Measurements from ENCODE around the gene GNB5.

GNB5 gene

GRCh38 chr15:52213206-52213605 is 22.0 kb upstream of the GNB5 start:
- Histone ChIP-seq H3K27ac (no peak overlapping the region), H3K4me3 (no peak overlapping the region)

- Histone ChIP-seq H3K27ac (no peak overlapping the region), H3K4me3 (no peak overlapping the region)
Measured at GRCh38 chr15:52208306-52208946, 17.2 kb upstream of the GNB5 start.

GRCh38 chr15:52207191-52207590 is 16.0 kb upstream of the GNB5 start:
- H3K4me3 ChIP-seq = no peak overlapping the region
- no peak overlapping the region for H3K27ac ChIP-seq

GRCh38 chr15:52206446-52206845 is 15.3 kb upstream of the GNB5 start:
- Histone ChIP-seq H3K4me3 (no peak overlapping the region), H3K27ac (no peak overlapping the region)

GRCh38 chr15:52204657-52205056 is 13.5 kb upstream of the GNB5 start:
- Histone ChIP-seq H3K27ac (no peak overlapping the region), H3K4me3 (no peak overlapping the region)

- H3K27ac ChIP-seq = no peak overlapping the region
- no peak overlapping the region for H3K4me3 ChIP-seq
Measured at GRCh38 chr15:52200831-52201365, 9.7 kb upstream of the GNB5 start.

GRCh38 chr15:52199271-52199670 is 8.1 kb upstream of the GNB5 start:
- H3K27ac ChIP-seq = no peak overlapping the region
- no peak overlapping the region for H3K4me3 ChIP-seq

GRCh38 chr15:52196891-52197290 is 5.7 kb upstream of the GNB5 start:
- H3K4me3 ChIP-seq = no peak overlapping the region

GRCh38 chr15:52193791-52194190 is 2.6 kb upstream of the GNB5 start:
- Histone ChIP-seq H3K27ac (no peak overlapping the region), H3K4me3 (no peak overlapping the region)

More at GRCh38 chr15:52196891-52197290, 5.7 kb upstream of the GNB5 start:
- H3K27ac ChIP-seq = no peak overlapping the region

GRCh38 chr15:52193321-52193720 is 2.1 kb upstream of the GNB5 start:
- H3K27ac ChIP-seq = no peak overlapping the region
- H3K4me3 ChIP-seq = no peak overlapping the region

- Histone ChIP-seq H3K27ac (no peak overlapping the region), H3K4me3 (no peak overlapping the region)
Measured at GRCh38 chr15:52186651-52187486, 4.3 kb downstream of the GNB5 start.

GRCh38 chr15:52185151-52185561 is 6.0 kb downstream of the GNB5 start:
- Histone ChIP-seq H3K27ac (no peak overlapping the region), H3K4me3 (no peak overlapping the region)

GRCh38 chr15:52184721-52185120 is 6.5 kb downstream of the GNB5 start:
- Histone ChIP-seq H3K4me3 (no peak overlapping the region), H3K27ac (no peak overlapping the region)

GRCh38 chr15:52183562-52184173 is 7.5 kb downstream of the GNB5 start:
- H3K4me3 ChIP-seq = no peak overlapping the region
- H3K27ac ChIP-seq = no peak overlapping the region

GRCh38 chr15:52181938-52182780 is 9.0 kb downstream of the GNB5 start:
- Histone ChIP-seq H3K4me3 (no peak overlapping the region), H3K27ac (no peak overlapping the region)

- H3K27ac ChIP-seq = peak overlapping the region in 6 of 21 experiments; percentile 74 to 95 (median 88)
- H3K4me3 ChIP-seq = peak overlapping the region in 1 of 7 experiments; percentile 93
Measured at GRCh38 chr15:52180851-52181450, 10.2 kb downstream of the GNB5 start.

- H3K4me3 ChIP-seq = peak overlapping the region; percentile 62 to 94 (median 80)
- peak overlapping the region; percentile 68 to 95 (median 84) for H3K27ac ChIP-seq
Measured at GRCh38 chr15:52180196-52180835, 10.9 kb downstream of the GNB5 start.

GRCh38 chr15:52179278-52180195 is 11.7 kb downstream of the GNB5 start:
- H3K4me3 ChIP-seq = peak overlapping the region; percentile 62 to 94 (median 80)
- peak overlapping the region; percentile 68 to 95 (median 84) for H3K27ac ChIP-seq
